Activated naive CD4-positive, alpha-beta T cell treated with Interleukin-2 at 50 U/mL for 16 hours (primary cell): ENCODE results near the gene KCTD16.

Source experiments
- DNase-seq: peaks from one replicate; pipeline ENCODE4 v3.0.0-alpha.2; 2020

Gene KCTD16

GRCh38 chr5:144170276-144171024 is at the start of gene KCTD16, which contains the start of gene YIPF5:
Gene KCTD16, plus strand, starts transcription at chr5:144170873.
Gene YIPF5, minus strand, starts transcription at chr5:144170659. Its CDS starts 704 bp downstream, at chr5:144169955.
- peak; percentile 98 for DNase-seq

- DNase-seq: no peak
Observed at GRCh38 chr5:144121577-144121976, 49.1 kb upstream of the KCTD16 start.

GRCh38 chr5:144122081-144122480 is 48.6 kb upstream of the KCTD16 start:
- no peak for DNase-seq

GRCh38 chr5:144122641-144123040 is 48.0 kb upstream of the KCTD16 start:
- DNase-seq: no peak

GRCh38 chr5:144125163-144125726 is 45.4 kb upstream of the KCTD16 start:
- DNase-seq: no peak

GRCh38 chr5:144126707-144127106 is 44.0 kb upstream of the KCTD16 start:
- DNase-seq: no peak

- no peak for DNase-seq
Observed at GRCh38 chr5:144128844-144129243, 41.8 kb upstream of the KCTD16 start.

- no peak for DNase-seq
Observed at GRCh38 chr5:144130306-144130705, 40.4 kb upstream of the KCTD16 start.

GRCh38 chr5:144131261-144131660 is 39.4 kb upstream of the KCTD16 start:
- no peak for DNase-seq

GRCh38 chr5:144133050-144133633 is 37.5 kb upstream of the KCTD16 start:
- no peak for DNase-seq

GRCh38 chr5:144134194-144134826 is 36.4 kb upstream of the KCTD16 start:
- DNase-seq: no peak

GRCh38 chr5:144135113-144135762 is 35.4 kb upstream of the KCTD16 start:
- no peak for DNase-seq

GRCh38 chr5:144139586-144139985 is 31.1 kb upstream of the KCTD16 start:
- no peak for DNase-seq

- DNase-seq: no peak
Observed at GRCh38 chr5:144141585-144141984, 29.1 kb upstream of the KCTD16 start.

- no peak for DNase-seq
Observed at GRCh38 chr5:144142139-144142823, 28.4 kb upstream of the KCTD16 start.

GRCh38 chr5:144142824-144143162 is 27.9 kb upstream of the KCTD16 start:
- DNase-seq: no peak

- no peak for DNase-seq
Observed at GRCh38 chr5:144143625-144144024, 27.0 kb upstream of the KCTD16 start.

- no peak for DNase-seq
Observed at GRCh38 chr5:144144956-144145751, 25.5 kb upstream of the KCTD16 start.

- DNase-seq: no peak
Observed at GRCh38 chr5:144151026-144151425, 19.6 kb upstream of the KCTD16 start.

- no peak for DNase-seq
Observed at GRCh38 chr5:144156767-144157171, 13.9 kb upstream of the KCTD16 start.

GRCh38 chr5:144162686-144163085 is 8.0 kb upstream of the KCTD16 start:
- DNase-seq: no peak

- DNase-seq: no peak
Observed at GRCh38 chr5:144166696-144167095, 4.0 kb upstream of the KCTD16 start.
